SKM-1 (cell line): ENCODE measurements around the gene TTC3.
"Not testable (repeated sequence)": the region's sequence is repeated elsewhere in the genome, so short reads cannot be mapped to it uniquely, and the experiment has no call there.

Experiments
- DNase-seq: peaks from one replicate; lab custom pipeline; 2025; ENCODE audit not compliant: unreplicated experiment; lab: John Stamatoyannopoulos, UW

Gene TTC3

DNA sequence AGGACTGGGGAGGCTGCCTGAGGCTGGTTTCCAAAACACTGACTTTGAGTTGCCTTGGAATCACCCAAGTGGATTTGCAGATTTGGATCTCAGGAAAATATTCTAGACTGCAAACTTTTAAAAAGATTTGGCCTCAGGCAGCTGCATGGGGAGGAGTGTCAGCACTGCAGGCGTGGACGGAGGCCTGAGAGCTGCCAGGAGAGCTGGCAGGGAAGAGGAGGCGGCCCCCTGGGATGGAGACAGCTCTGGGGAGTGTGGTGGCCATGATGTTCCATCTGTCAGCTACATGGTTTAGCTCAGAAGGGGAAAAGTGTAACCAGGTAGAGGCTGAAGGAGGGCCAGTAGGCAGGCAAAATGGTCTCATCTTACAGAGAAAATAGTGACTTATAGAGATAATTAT is 122.0 kb downstream of the TTC3 start:
- no peak for DNase-seq

DNA sequence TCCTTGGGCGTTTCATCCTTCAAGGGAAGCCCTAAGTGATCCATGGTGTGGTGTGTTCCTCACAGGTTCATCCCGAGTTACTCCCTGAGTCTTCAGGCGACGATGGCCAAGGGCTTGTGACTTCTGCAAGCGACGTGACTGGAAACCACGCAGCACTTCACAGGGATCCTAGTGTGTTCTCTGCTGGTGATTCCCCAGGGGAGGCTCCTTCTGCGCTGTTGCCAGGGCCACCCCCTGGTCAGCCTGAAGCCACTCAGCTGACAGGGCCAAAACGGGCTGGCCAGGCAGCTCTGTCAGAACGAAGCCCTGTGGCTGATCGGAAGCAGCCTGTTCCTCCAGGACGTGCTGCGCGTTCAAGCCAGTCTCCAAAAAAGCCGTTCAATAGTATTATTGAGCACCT is 122.6 kb downstream of the TTC3 start:
- no peak for DNase-seq

DNA sequence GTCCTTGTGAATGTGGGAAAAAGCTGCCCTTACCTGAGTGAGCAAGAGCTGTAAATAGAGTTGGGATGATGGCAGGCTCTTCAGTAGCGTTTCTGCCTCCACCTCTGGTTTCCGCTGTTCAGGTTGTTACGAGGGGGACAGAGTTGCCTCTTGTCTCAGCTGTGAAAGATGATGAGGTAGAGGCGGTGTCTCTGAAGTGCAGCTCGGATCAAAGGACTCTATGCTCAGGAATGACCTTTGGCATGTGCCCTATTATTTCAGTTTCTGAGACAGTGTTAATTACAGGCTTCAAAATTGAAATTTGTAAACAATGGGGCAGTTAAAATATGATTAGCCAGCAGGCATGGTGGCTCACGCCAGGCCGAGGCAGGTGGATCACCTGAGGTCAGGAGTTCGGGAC is 123.8 kb downstream of the TTC3 start:
- DNase-seq, result no peak

DNA sequence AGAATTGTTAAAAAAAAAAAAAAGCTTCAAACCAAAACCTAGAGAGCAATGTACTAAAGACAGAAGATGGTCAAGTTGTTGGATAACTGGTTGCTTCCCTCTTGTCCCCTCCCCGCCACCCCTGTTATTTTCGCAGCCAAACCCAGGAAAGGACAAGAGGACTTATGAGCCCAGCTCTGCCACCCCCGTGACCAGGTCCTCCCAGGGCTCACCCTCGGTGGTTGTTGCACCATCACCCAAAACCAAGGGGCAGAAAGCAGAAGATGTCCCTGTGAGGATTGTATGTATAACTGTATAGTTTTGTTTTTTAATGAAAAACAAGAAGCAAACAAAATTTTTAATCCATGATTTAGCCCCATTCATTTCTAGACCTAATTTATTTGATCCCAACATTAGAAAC is 124.7 kb downstream of the TTC3 start:
- no peak for DNase-seq

DNA sequence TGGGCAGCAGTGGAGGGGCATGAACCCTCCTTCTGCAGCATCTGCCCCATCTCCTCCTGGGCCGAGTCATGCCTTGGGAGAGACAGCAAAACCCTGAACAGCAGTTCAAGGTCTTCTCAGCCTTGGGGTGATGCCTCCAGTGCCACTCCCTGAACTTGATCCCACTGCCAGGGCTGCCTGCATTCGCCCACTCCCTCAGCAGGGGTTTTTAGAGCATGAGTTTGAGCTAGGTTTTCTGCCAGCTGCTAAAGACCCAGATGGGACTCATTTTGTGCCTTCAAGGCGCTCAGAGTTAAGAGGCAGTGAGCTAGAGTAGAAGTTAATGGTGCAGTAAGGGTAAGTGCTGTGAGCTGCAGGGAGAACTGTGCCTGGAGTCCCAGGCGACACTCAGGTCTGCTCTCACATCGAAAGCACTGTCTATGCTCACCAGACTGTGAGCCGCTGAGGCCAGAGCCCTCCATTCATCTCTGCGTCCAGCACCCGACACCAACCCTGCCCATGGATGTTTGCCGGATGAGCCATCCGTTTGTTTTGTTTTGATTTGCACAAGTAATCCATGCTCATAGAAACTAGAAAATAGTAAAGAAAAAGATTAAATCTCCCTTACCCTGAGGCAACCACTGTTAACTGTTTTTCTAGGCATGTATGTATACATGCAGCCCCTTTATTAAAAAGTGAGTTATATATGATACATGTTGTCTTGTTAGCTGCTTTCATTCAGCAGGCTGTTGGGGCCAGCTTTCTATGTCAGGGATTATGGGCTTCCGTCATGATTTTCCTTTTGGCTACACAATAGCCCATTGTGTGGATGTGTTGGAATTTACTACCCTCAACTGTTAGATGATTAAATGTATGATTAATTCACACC is 126.2 kb downstream of the TTC3 start:
- DNase-seq, result no peak

DNA sequence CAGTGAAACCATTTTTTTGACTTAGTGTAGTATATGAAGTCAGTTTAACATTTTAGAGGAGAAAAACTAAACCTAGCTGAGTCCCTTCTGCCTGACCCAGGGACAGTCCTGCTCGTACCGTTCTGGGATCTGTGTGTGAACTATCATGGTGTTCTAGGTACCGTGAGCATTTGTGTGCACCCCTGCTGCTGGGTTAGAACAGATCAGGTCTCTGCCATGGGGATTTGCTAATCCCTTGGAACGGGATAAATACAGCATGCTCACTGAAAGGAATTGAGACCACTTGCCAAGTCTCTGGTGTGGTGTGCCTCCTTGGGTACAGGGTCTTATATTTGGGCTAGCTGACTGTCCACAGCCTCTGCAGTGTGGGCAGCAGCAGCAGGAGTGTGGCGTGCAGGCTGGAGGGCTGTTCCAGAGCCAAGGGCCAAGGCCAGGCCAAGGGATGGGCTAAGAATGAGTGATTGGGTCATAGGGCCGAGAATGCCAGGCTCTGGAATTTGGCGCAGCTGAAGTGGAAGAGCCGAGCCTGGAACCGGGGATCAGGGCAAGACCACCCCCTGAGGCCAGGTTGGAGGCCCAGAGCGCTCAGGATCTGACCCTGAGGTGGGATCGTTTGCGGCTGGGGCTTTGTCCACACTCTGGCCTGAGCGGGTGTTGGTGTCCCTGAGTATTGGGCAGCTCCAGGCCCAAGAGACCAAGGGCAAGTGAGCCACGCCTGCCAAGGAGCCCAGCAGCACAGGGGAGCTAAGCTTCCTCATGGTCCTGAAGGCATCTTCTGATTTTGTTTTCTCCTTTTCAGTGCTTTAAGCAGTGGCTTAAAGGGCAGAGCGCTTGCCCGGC is 127.8 kb downstream of the TTC3 start:
- DNase-seq, result no peak

DNA sequence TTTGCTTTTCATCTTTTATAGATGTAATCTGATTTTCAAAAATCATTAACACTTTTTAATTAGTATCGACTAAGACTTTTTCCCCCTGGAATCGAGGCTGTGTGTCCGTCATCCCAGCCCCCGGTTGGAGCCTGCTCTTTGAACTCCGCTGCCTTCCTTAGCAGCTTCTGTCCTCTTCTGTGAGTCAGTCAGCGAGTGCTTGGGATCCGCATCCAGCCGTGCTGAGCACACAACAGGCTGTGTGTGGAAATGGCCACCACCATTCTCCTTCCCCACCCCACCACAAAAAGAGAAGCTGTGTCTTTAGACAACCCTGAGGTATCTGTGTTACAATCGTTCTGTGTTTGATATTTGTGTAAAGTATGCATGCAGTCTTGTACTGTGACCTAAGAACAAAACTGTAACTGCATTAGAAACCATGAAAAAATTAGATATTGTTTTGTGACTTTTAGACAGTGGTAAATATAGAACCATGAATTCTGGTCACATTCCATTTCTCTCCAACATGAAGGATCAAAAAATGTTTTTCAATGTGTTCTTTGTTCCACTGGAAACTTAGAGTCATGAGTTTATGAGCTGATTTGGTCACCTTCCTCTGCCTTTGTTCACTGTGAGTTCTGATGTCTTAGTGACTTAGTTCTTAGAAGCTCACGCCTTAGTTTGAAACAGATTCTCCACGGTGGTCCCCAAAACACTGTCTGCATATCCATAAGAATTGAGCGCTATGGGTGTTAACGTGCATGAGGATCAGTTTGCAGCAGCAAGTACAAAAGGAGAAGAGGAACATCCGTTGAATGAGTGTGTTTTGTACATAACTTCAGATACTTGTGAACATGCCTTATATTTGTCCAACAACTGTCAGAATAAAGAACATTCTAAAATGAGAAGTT is 129.4 kb downstream of the TTC3 start:
- DNase-seq, result no peak

DNA sequence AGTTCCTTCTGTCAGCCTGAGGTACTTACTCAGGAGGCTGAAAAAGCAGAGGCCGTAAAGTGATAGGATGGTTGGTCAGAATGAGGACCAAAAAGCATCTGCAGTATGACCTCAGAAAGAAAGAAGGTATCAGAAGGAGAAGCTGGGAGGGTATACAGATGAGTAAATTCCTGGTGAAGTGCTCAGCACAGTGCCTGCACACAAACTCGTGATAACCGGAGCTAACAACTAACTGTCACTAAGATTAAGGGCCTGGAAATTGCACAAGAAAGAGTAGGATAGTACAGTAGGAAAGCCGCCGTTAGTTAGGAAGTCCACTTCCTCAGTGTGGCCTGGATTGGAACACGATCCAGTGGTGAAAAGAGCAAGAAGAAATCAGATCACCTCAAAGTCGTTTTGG is 131.5 kb downstream of the TTC3 start:
- no peak for DNase-seq

DNA sequence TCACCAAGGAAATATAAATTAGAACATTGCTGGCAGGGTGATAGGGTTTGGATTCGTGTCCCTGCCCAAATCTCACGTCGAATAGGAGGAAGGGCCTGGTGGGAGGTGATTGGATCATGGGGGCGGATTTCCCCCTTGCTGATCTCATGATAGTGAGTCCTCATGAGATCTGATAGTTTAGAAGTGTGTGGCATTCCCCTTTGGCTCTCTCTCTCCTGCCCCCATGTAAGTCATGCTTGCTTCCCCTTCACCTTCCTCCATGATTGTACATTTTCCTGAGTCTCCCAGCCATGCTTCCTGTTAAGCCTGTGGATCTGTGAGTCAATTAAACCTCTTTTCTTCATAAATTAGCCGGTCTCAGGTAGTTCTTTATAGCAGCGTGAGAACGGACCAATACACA is 133.4 kb downstream of the TTC3 start:
- no peak for DNase-seq

DNA sequence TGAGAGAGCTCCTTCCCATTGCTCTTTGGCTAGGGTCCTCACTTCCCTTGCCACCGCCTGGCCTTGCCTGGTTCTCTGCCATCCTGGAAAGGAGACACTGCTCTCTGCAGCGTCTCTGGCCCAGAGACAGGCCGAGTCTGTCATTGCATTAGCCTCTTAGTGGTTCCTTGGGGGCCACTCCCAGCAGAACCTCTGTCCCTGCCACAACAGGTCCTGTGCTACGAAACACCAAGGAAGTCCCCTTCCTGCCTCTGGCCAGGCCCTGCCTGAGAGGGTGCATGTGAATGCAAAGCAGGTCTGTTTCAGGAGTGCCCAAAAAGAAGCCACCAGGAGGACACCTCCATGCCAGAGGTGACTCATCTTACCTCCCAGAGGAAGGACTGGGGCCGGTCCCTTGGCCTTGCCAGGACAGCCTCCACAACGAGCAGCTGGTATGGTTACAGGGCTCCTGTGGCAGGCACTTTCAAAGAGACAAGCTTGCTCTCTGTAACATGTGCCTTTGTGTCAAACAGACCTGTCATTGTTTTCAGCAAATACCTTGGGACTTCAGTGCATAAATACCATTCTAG is 134.5 kb downstream of the TTC3 start:
- no peak for DNase-seq

DNA sequence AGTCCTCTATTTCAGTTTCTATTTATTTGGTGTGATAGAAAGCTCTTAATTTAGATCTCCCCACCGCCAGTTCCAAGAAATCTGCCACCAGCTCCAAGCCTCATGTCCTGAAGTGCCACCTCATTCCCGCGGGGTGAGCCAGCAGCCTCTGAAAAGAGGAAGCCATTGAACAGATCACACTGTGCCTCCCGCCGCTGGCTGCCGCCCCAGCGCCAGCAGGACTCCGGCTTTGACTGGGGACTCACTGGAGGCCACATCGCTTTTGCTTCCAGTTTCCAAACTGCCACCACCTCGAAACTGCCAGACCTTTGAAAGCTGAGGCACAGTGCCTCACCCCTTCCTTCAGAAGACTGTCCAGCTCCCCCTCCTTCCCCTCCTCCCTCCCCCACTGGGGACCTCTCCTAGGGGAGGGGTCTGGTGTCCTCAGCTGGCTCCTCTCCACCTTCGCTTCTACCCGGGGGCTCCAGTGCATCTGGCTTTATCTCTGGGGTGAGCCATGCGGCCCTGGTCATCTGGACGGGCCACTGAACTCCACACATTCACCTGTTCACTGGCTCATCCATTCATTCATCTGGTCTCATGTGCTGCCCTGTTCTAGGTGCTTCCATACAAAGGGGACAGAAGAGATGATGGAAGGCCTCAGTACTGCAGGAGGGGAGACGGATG is 135.1 kb downstream of the TTC3 start:
- peak; percentile 28 for DNase-seq

DNA sequence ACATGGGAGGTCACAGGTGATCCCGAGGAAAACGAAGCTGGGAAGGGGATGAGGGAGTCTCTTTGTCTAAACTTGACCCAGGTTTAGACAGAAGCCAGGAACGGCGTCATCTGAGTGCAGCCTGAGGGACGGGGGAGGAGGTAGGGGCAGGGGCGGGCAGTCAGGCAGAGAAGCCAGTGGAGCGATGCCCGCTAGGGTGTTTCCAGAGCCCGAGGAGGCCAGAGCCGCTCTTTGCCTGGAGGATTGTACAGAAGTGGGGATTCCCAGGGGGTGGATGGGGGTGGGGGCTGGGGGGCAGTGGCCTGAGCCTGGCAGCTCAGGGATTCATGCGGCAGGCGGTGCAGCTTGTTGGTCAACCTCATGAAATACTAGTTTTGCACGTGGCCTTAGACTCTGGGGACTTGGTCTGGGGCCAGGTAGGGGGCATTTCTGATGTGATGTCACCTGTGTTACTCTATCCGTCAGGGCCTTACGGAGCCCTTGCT is 135.7 kb downstream of the TTC3 start:
- DNase-seq, result no peak

DNA sequence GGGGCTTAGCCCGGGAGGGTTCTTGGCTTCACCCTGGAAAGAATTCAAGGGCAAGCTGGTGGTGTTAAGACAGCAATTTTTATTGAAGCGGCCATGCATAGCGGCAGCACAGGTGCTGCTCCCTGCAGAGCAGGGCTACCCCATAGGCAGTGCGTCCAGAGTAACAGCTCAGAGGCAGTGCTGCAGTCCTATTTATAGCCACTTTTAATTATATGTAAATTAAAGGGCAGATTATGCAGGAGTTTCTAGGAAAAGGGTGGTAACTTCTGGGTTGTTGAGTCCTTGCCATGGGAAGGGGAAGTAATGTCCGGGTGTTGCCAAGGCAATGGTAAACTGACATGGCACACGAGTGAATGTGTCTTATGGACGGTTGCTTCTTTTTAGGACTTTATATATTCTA is 137.1 kb downstream of the TTC3 start:
- no peak for DNase-seq

DNA sequence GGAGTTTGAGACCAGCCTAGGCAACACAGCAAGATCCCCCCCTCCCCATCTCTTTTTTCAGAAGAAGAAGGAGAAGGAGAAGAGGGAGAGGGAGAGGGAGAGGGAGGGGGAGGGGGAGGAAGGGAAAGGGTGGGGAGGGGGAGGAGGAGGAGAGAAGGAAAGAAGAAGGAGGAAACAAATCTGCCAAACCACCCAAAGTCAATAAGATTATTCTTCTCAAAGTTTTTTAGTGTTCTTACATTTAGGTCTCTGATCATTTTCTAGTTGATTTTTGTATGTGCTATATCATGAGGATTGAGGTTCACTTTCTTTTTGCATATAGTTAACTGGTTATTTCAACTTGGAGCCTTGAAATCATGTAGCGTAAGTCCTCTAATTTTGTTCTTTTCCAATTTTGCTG is 137.7 kb downstream of the TTC3 start:
- no peak for DNase-seq

DNA sequence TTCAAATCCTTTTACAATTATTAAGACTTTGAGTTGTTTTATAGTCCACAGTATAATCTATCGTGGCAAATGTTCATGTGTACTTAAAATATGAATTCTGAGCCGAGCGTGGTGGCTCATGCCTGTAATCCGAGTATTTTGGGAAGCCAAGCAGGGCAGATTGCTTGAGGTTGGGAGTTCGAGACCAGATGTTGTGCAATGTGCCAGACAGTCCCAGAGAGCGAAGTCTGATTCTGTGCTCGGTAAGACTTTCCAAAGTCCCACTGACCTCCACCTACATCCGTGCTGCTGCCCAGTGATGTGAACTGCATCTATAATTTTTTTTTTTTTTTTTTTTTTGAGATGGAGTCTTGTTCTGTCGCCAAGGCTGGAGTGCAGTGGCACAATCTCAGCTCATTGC is 141.9 kb downstream of the TTC3 start:
- no peak for DNase-seq

DNA sequence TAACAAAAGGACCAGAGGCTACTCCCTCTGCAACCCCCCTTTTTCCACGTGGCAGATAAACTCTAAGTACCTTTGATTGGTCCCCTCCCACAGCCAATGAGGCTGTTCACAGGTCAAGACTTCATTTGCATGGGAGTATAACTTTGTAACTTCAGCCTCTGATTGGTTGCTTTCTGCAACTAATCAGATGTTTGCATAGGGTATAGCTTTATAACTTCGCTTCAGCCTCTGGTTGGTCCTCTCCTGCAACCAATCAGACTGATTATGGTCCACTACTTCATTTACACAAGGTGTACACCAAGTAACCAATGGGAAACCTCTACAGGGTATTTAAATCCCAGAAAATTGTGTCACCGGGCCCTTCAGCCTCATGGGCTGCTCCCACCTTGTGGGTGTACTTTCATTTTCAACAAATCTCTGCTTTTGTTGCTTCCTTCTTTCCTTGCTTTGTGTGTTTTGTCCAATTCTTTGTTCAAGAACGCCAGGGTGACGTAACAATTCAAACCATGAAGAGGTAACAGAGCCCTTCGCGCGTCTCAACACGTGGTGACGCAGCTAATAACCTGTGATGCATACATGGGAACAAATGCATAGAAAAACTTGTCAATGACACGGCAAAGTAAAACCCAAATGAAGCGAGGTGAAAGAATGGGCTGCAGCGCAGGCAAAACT is 146.8 kb downstream of the TTC3 start:
- DNase-seq, result no peak

DNA sequence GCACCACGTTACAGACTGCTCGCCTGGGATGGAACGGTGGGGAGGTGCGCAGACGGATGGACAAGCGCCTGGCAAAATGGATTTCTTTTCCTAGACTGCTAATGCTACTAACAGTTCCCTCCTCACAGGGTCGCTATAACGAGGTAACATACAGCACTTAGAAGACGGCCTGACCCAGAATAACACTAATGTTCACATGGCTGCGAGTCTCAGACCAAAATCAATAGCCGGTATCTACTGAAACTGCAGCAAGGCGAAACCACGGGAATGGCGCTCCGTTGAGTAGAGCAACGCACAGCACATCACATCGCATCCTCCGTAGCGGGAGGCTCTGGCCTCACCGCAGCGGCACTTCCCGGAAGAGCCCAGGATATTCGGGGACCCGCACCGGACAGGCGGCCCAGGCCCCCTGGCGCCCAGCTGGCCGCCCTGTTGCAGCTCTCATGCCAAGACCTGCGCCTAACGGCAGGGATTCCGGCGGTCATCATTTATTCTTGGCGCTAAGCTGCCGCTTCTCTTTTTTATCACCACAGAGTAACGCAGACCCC is 147.5 kb downstream of the TTC3 start:
- DNase-seq, result no peak

DNA sequence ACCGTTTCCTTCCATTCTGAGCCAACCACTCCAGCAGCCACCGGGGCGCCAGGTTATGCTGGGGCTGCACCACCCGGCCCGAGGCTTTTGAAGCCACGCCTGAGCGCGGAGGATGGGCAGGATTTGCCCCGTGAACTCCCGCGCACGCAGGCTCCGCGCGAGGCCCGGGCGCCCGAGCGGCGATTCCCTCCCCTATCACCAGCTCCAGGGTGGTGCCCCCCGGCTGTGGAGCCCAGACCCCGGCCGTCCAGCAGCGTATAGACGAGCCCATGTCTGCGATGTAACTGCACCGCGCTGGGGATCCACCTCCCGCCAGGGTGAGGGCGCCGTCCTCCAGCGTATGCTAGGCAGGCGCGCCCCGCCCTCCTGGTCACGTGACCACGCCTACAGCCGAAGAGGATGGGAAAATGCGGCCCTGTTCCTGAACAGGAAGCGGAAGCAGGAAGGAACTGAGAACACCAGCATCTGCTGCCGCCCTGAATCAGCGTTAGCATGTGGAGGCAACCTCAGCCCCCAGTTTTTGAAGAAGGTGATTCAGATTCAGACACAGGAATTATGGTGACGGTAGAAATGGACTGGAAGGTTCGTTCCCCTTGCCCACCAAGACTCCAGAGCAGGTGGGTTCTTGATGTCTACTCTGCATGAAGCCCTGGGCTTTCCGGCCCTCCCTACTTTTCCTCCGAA is 148.1 kb downstream of the TTC3 start:
- DNase-seq, result peak; percentile 86

DNA sequence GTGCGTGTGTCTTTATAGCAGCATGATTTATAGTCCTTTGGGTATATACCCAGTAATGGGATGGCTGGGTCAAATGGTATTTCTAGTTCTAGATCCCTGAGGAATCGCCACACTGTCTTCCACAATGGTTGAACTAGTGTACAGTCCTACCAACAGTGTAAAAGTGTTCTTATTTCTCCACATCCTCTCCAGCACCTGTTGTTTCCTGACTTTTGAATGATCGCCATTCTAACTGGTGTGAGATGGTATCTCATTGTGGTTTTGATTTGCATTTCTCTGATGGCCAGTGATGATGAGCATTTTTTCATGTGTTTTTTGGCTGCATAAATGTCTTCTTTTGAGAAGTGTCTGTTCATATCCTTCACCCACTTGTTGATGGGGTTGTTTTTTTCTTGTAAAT is 149.2 kb downstream of the TTC3 start:
- not testable (repeated sequence) for DNase-seq
